HL-60 (cell line): ENCODE results near the gene SLC4A4.

Experiments
- CTCF ChIP-seq: IDR thresholded peaks from one replicate; pipeline ENCODE4 v1.5.1; 2011; ENCODE audit warnings: low read length, control low read depth, inconsistent platforms; ENCODE audit not compliant: insufficient read depth
- GABPA ChIP-seq: IDR thresholded peaks from 2 replicates; pipeline ENCODE4 v1.6.1; 2012; ENCODE audit warnings: low read depth
- POLR2AphosphoS5 ChIP-seq: IDR thresholded peaks from 2 replicates; pipeline ENCODE4 v1.6.1; 2012; ENCODE audit warnings: low read depth
- REST ChIP-seq: IDR thresholded peaks from 2 replicates; pipeline ENCODE4 v1.6.1; 2012; ENCODE audit warnings: low read depth; ENCODE audit not compliant: insufficient replicate concordance
- SPI1 ChIP-seq: IDR thresholded peaks from 2 replicates; pipeline ENCODE4 v1.6.1; 2012; ENCODE audit warnings: low read depth, mild to moderate bottlenecking, borderline replicate concordance

DNA sequence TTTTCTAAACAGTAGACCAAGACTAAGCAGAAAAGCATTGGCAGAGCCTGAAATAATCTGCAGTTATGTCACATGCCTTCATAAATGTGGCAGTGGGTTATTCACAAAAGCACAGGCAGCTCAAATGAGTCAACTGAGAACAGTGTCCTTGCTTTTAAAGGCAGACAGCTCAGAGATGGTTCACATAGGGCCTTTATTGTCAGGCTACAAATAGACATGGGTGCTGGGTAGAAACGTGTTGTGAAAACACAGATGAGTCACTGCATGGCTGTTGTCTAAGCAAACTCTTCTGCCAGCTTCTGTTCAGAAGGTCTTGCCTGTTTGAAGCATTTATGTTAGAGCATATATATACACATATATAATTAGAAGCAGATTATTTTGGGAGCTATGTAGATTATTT lies 118.0 kb downstream of the SLC4A4 start:
- no peak for TF ChIP-seq CTCF
- TF ChIP-seq GABPA, result no peak
- TF ChIP-seq REST, result no peak
- no peak for TF ChIP-seq POLR2AphosphoS5
- no peak for TF ChIP-seq SPI1
